ENCODE data around the gene INSIG2.

- TF ChIP-seq CTCF (conservative IDR thresholded peaks at IDR 0.05; ENCODE audit: low read depth, low read length) (no peak), EZH2phosphoT487 (IDR thresholded peaks at IDR 0.05; ENCODE audit: borderline replicate concordance, low read length) (no peak)
These were observed 3.7 kb upstream of the INSIG2 start for GRCh38 chr2:118084491-118085089.

Data from PC-3 (cell line).